HG03342 (cell line): ENCODE results near the gene AGPAT3.

Experiments used
- ATAC-seq: cut with Tn5 transposase; IDR thresholded peaks from one replicate; pipeline ENCODE4 v1.9.1; 2021; ENCODE audit warnings: mild to moderate bottlenecking, moderate library complexity; ENCODE audit not compliant: unreplicated experiment

Gene AGPAT3

GRCh38 chr21:43988016-43988415 lies 123.0 kb downstream of the AGPAT3 start:
- ATAC-seq: no peak

- no peak for ATAC-seq
Observed at GRCh38 chr21:43988506-43989230, 123.6 kb downstream of the AGPAT3 start.

GRCh38 chr21:43989401-43989800 lies 124.4 kb downstream of the AGPAT3 start:
- no peak for ATAC-seq

GRCh38 chr21:43991447-43991991 lies 126.5 kb downstream of the AGPAT3 start:
- ATAC-seq: no peak

GRCh38 chr21:43992121-43992520 lies 127.1 kb downstream of the AGPAT3 start:
- no peak for ATAC-seq

GRCh38 chr21:43993420-43993934 lies 128.5 kb downstream of the AGPAT3 start:
- no peak for ATAC-seq

- ATAC-seq: no peak
Observed at GRCh38 chr21:43994085-43994484, 129.1 kb downstream of the AGPAT3 start.

GRCh38 chr21:43994646-43995045 lies 129.6 kb downstream of the AGPAT3 start:
- no peak for ATAC-seq

GRCh38 chr21:43995521-43996105 lies 130.6 kb downstream of the AGPAT3 start:
- no peak for ATAC-seq

GRCh38 chr21:43997766-43998742 lies 133.0 kb downstream of the AGPAT3 start:
- no peak for ATAC-seq

GRCh38 chr21:44000360-44000759 lies 135.3 kb downstream of the AGPAT3 start:
- no peak for ATAC-seq

GRCh38 chr21:44002511-44002910 lies 137.5 kb downstream of the AGPAT3 start:
- no peak for ATAC-seq

GRCh38 chr21:44003307-44003966 lies 138.4 kb downstream of the AGPAT3 start:
- ATAC-seq: no peak

GRCh38 chr21:44005071-44005470 lies 140.0 kb downstream of the AGPAT3 start:
- no peak for ATAC-seq

GRCh38 chr21:44005593-44005992 lies 140.6 kb downstream of the AGPAT3 start:
- ATAC-seq: no peak

- ATAC-seq: no peak
Observed at GRCh38 chr21:44006017-44006619, 141.1 kb downstream of the AGPAT3 start.

GRCh38 chr21:44006656-44007055 lies 141.6 kb downstream of the AGPAT3 start:
- ATAC-seq: no peak

GRCh38 chr21:44010429-44010828 lies 145.4 kb downstream of the AGPAT3 start:
- ATAC-seq: no peak

GRCh38 chr21:44011123-44011522 lies 146.1 kb downstream of the AGPAT3 start:
- no peak for ATAC-seq
